Fibroblast of villous mesenchyme (primary cell): Measurements from ENCODE around the gene POTEF. TPM values are rescaled to one million over a fixed set of nuclear protein-coding genes. Genes with fewer than 3 reads are reported as not detected.

Source experiments
- small RNA-seq: library from RNA; depleted of rRNA; stranded (forward); fragments of <200 nt; gene quantifications from one replicate; pipeline ENCODE3, GENCODE V24; 2012
- total RNA-seq: library from RNA; depleted of rRNA; stranded (reverse); fragments of >200 nt; gene quantifications from 2 replicates; pipeline ENCODE4 v1.2.3, GENCODE V29; 2012

POTEF gene
- total RNA-seq, 1 donor, result not detected

Small RNA genes lying within 50 kb of the gene (small RNA-seq; reads per million reads assigned to genes)
- not detected for gene AC018865.2
- gene RNU6-1049P, result not detected

Other genes starting within 250 kb of the POTEF start
- gene RAB6C, start 149.6 kb downstream of the POTEF start, total RNA-seq, result under 0.01 TPM in 1 of 2 replicates, not detected in the other
- 4.2 and 4.3 TPM in 2 replicates for gene CCDC74B, start 15.9 kb upstream of the POTEF start, total RNA-seq
- 20.3 TPM in 2 replicates for gene SMPD4, start 52.4 kb upstream of the POTEF start, total RNA-seq
- 141 and 246 TPM in 2 replicates for gene MZT2B, start 53.0 kb upstream of the POTEF start, total RNA-seq
- not detected in 2 replicates for gene TUBA3E, start 69.2 kb upstream of the POTEF start, total RNA-seq
- 60.5 and 68.0 TPM in 2 replicates for gene IMP4, start 213.7 kb upstream of the POTEF start, total RNA-seq
- gene PTPN18, start 226.8 kb upstream of the POTEF start, total RNA-seq, result 17.7 and 18.4 TPM in 2 replicates